ENCODE measurements around the gene RHBDL1.
A peak's percentile ranks its signal among the peaks of the same experiment; 100 is the strongest.

Gene RHBDL1

GRCh38 chr16:674968-675883 is at the start of gene RHBDL1:
Gene RHBDL1, plus strand, starts transcription at chr16:675671. Its CDS starts 120 bp downstream, at chr16:675791.
- peak within 1 kb of the TSS; percentile 41; the same call in 1 of the 2 replicates for H3K9ac ChIP-seq (ENCODE audit: low read depth, low read length)
- H3K9me3 ChIP-seq (ENCODE audit: control insufficient read depth, insufficient read depth, low read length) = no peaks in the 10 kb centered on the region
- peaks cover 19% of the 10 kb centered on the region for H3K36me3 ChIP-seq (ENCODE audit: insufficient read depth, low read length)

DNA sequence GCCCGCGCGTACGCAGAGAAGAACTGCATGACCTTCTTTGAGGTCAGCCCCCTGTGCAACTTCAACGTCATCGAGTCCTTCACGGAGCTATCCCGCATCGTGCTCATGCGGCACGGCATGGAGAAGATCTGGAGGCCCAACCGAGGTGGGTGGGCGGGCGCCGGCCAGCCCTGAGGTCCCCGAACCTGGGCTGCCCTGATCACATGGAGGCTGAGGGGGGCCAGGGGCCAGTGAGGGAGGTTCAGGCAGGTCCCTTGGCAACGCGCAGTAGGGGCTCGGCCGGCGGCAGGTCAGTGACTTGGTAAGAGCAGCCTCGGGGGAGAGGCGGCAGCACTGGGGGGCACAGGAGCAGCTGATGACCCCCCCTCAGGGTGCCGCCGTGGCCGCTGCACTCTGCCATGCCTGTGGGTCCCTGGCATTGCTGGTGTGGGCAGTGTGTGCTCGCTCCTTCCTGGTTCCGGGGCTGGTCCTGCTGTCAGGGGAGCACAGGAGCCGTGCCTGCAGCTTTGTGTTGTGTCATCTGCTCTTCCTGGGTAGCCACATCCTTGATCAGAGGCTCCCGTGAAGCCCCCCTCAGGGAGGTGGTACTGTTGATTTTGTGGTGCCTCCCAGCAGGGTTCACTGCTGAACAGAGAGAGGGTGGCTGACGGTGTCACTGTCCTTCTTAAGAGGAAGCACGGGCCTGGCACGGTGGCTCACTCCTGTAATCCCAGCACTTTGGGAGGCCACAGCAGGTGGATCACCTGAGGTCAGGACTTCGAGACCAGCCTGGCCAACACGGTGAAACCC is 49.3 kb upstream of the RHBDL1 start:
- H3K36me3 ChIP-seq (ENCODE audit: insufficient read depth, low read length) = no peaks in the 10 kb centered on the region; the same call in 1 of the 2 replicates
- no peaks in the 10 kb centered on the region for H3K9me3 ChIP-seq (ENCODE audit: control insufficient read depth, insufficient read depth, low read length)
- no peak overlapping the region for H3K9ac ChIP-seq (ENCODE audit: low read depth, low read length)
- peaks cover 21% of the 10 kb centered on the region; the same call in 1 of the 2 replicates for H3K4me1 ChIP-seq (ENCODE audit: insufficient read depth, low read length)

More at GRCh38 chr16:674968-675883, at the start of gene RHBDL1:
- no peaks in the 10 kb centered on the region for H3K4me1 ChIP-seq (ENCODE audit: insufficient read depth, low read length)

- Histone ChIP-seq H3K9me3 (ENCODE audit: control insufficient read depth, insufficient read depth, low read length) (no peaks in the 10 kb centered on the region), H3K36me3 (ENCODE audit: insufficient read depth, low read length) (no peaks in the 10 kb centered on the region; the same call in 1 of the 2 replicates), H3K4me1 (ENCODE audit: insufficient read depth, low read length) (peaks cover 17% of the 10 kb centered on the region; the same call in 1 of the 2 replicates), H3K9ac (ENCODE audit: low read depth, low read length) (no peak overlapping the region)
These were observed 48.6 kb upstream of the RHBDL1 start for GRCh38 chr16:626787-627453.

GRCh38 chr16:627454-628239 is 47.8 kb upstream of the RHBDL1 start:
- no peak overlapping the region for H3K9ac ChIP-seq (ENCODE audit: low read depth, low read length)
- H3K4me1 ChIP-seq (ENCODE audit: insufficient read depth, low read length) = peaks cover 16% of the 10 kb centered on the region; the same call in 1 of the 2 replicates
- no peaks in the 10 kb centered on the region; the same call in 1 of the 2 replicates for H3K36me3 ChIP-seq (ENCODE audit: insufficient read depth, low read length)
- no peaks in the 10 kb centered on the region for H3K9me3 ChIP-seq (ENCODE audit: control insufficient read depth, insufficient read depth, low read length)

GRCh38 chr16:628321-629061 is 47.0 kb upstream of the RHBDL1 start:
- Histone ChIP-seq H3K9ac (ENCODE audit: low read depth, low read length) (no peak overlapping the region), H3K36me3 (ENCODE audit: insufficient read depth, low read length) (no peaks in the 10 kb centered on the region; the same call in 1 of the 2 replicates), H3K9me3 (ENCODE audit: control insufficient read depth, insufficient read depth, low read length) (no peaks in the 10 kb centered on the region), H3K4me1 (ENCODE audit: insufficient read depth, low read length) (peaks cover 11% of the 10 kb centered on the region; the same call in 1 of the 2 replicates)

DNA sequence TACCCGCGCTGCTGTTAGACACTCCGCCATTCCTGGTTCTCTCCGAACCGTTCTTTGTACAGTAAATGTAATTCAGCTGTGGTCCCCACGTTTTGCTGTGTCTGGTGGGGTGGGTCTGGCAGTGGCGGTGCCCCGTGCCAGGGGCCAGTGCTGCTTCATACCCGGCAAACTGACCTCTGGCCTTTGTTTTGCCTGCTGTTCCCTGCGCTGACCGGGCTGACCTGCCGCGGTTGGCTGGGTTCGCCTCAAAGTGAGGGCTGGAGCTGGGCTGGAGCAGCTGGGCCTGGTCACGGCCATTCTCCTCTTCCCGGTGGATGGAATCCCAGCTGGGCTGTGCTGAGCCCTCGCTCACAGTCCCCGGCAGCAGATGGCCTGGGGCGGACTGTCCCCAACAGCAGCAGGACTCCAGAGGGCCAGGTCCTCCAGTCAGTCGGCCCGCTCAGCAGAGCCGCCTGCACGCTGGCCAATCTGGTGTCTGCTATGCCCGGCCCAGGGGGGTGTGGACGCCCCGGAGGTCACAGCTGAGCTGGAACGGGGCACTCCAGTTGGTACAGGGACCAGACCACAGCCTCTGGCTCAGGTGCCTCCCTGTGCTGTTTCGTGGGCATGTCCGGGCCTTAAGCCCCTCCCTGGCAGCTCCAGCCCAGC is 46.2 kb upstream of the RHBDL1 start:
- Histone ChIP-seq H3K9me3 (ENCODE audit: control insufficient read depth, insufficient read depth, low read length) (no peaks in the 10 kb centered on the region), H3K4me1 (ENCODE audit: insufficient read depth, low read length) (peaks cover 11% of the 10 kb centered on the region; the same call in 1 of the 2 replicates), H3K36me3 (ENCODE audit: insufficient read depth, low read length) (no peaks in the 10 kb centered on the region; the same call in 1 of the 2 replicates), H3K9ac (ENCODE audit: low read depth, low read length) (no peak overlapping the region)

DNA sequence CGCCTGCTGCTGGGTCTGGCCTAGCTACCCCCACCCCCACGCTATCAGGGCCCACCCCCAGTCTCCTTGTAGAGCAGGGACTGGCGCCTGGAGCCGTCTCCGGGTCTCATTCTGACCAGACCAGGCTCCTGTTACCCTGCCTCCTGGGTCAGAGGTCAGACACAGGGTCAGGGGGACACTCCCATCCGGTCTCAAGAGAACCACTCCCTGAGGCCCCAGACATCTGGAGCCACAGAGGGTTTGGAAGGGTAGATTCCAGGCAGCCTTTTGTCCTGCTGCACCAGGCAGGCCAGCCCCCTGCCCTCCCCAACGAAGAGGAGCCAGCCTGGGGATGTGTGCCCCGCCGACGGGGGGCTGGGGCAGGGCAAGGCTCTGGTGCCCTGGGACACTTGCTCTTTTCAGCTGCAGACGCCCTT is 45.6 kb upstream of the RHBDL1 start:
- no peaks in the 10 kb centered on the region; the same call in 1 of the 2 replicates for H3K36me3 ChIP-seq (ENCODE audit: insufficient read depth, low read length)
- H3K9ac ChIP-seq (ENCODE audit: low read depth, low read length) = no peak overlapping the region
- peaks cover 11% of the 10 kb centered on the region; the same call in 1 of the 2 replicates for H3K4me1 ChIP-seq (ENCODE audit: insufficient read depth, low read length)
- no peaks in the 10 kb centered on the region for H3K9me3 ChIP-seq (ENCODE audit: control insufficient read depth, insufficient read depth, low read length)

- Histone ChIP-seq H3K9ac (ENCODE audit: low read depth, low read length) (no peak overlapping the region), H3K36me3 (ENCODE audit: insufficient read depth, low read length) (no peaks in the 10 kb centered on the region; the same call in 1 of the 2 replicates), H3K4me1 (ENCODE audit: insufficient read depth, low read length) (peaks cover 11% of the 10 kb centered on the region; the same call in 1 of the 2 replicates), H3K9me3 (ENCODE audit: control insufficient read depth, insufficient read depth, low read length) (no peaks in the 10 kb centered on the region)
These were observed 45.1 kb upstream of the RHBDL1 start for GRCh38 chr16:630249-630814.

DNA sequence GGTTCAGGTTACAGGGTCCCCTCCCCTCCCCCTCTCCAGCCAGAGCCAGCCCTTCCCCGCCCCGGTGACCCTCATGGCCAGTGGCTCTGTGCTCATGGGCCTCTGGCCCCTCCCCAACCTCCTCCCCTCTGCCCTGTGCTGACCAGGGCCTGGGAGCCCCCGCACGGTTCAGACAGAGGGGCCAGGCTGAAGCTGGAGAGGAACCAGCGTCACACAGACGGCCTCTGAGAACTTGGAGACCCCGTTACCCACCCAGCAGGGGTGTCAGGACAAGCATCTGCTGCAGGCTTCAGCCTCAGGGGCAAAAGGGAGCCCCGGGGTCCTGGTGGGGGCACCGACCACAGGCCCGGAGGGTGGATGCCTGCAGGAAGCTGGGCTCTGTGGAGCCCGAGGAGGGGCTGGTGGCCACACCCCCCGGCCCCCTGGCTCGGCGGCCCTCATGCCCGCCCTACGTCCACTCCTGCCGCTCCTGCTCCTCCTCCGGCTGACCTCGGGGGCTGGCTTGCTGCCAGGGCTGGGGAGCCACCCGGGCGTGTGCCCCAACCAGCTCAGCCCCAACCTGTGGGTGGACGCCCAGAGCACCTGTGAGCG is 44.6 kb upstream of the RHBDL1 start, which contains the start of gene WFIKKN1:
Gene WFIKKN1, plus strand, starts transcription at position 171 of the 591 bp plus-strand sequence. Its CDS starts 269 bp downstream, at position 440.
- no peaks in the 10 kb centered on the region; the same call in 1 of the 2 replicates for H3K36me3 ChIP-seq (ENCODE audit: insufficient read depth, low read length)
- H3K4me1 ChIP-seq (ENCODE audit: insufficient read depth, low read length) = peaks cover 11% of the 10 kb centered on the region; the same call in 1 of the 2 replicates
- H3K9me3 ChIP-seq (ENCODE audit: control insufficient read depth, insufficient read depth, low read length) = no peaks in the 10 kb centered on the region
- peak within 1 kb of the TSS; percentile 49 for H3K9ac ChIP-seq (ENCODE audit: low read depth, low read length)

- Histone ChIP-seq H3K36me3 (ENCODE audit: insufficient read depth, low read length) (no peaks in the 10 kb centered on the region; the same call in 1 of the 2 replicates), H3K4me1 (ENCODE audit: insufficient read depth, low read length) (peaks cover 11% of the 10 kb centered on the region; the same call in 1 of the 2 replicates), H3K9ac (ENCODE audit: low read depth, low read length) (no peak overlapping the region), H3K9me3 (ENCODE audit: control insufficient read depth, insufficient read depth, low read length) (no peaks in the 10 kb centered on the region)
These were observed 43.6 kb upstream of the RHBDL1 start for GRCh38 chr16:631808-632358.

GRCh38 chr16:632486-633335 is 42.8 kb upstream of the RHBDL1 start:
- H3K9me3 ChIP-seq (ENCODE audit: control insufficient read depth, insufficient read depth, low read length) = no peaks in the 10 kb centered on the region
- no peaks in the 10 kb centered on the region for H3K36me3 ChIP-seq (ENCODE audit: insufficient read depth, low read length)
- peaks cover 11% of the 10 kb centered on the region; the same call in 1 of the 2 replicates for H3K4me1 ChIP-seq (ENCODE audit: insufficient read depth, low read length)
- no peak overlapping the region for H3K9ac ChIP-seq (ENCODE audit: low read depth, low read length)
